ENCODE data around the gene SLC39A1.

SLC39A1 gene

DNA sequence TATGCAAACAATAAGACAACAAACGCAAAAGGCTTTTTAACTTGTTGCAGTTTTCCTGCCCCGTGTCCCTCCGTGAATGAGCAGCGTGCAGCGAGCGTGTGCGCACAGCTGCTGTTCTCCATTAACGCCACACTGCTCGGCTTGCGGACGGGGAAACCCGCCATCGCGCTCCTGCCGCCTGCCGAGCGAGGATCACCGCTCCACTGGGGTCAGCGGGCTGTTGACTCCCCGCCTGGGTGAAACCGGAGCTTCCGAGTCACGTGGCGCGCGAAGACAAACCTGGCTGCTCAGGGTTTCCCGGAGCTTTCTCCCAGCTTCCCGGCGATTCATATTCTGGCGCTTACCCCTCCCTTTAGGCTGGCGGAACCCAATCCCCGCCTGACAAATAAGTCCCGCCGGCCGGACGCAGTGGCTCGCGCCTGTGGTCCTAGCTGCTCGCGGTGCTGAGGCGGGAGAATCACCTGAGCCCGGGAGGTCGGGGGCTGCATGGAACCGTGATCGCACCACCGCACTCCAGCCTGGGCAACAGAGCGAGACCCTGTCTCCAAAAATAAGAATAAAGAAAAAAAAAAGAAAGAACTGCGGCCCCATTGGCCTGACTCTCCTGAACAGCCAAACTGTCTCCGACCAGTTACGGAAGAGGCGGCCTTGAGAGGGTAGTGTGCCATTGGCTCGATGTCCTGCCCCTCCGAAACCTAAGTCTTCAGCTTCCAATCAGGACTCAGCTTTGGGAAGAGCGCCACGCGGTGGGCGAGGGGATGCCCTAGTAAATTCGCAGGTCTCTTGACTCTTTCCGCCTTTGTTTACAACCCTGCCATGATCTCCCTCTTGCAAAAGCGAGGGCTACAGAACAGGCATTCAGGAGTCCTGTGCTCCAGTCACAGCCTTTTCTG, 4.0 kb upstream of the SLC39A1 start, which contains the start of gene CREB3L4:
Gene CREB3L4, plus strand, starts transcription at position 796 of the 893 bp plus-strand sequence. CDS start 624 bp downstream, outside the sequence.
- H3K9me3 ChIP-seq (ENCODE audit: control insufficient read depth, insufficient read depth, low read length), result no peaks in the 10 kb centered on the region
- H3K36me3 ChIP-seq (ENCODE audit: insufficient read depth, low read length), result no peaks in the 10 kb centered on the region
- peaks cover 8% of the 10 kb centered on the region; the same call in 1 of the 2 replicates for H3K4me1 ChIP-seq (ENCODE audit: insufficient read depth, low read length)

DNA sequence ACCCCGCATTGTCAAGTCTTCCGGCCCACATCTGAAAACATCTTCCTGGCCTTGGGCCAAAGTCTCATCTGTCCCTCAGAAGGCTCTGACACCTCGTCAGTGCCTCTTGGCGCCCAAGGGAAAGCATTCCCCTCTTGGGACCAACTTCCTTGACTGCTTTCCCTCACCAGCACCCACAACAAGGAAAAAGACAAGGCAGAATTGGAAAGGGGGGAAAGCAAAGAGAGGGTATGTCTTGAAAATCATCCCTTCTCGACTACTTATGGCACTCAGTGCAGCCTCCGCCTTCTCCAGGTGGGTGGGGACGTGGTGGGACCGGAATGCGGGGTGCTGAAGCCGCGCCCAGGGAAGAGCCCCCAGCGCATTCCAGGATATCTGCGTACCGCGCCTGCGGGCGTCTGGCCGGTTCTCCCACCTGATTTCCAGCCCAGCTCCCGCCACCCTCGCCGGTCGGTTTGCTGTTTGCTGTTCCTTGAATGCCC, 554 bp upstream of the SLC39A1 start:
- Histone ChIP-seq H3K36me3 (ENCODE audit: insufficient read depth, low read length) (peaks cover 11% of the 10 kb centered on the region; the same call in 1 of the 2 replicates), H3K9me3 (ENCODE audit: control insufficient read depth, insufficient read depth, low read length) (no peaks in the 10 kb centered on the region), H3K9ac (ENCODE audit: low read depth, low read length) (peak overlapping the region; percentile 81), H3K4me1 (ENCODE audit: insufficient read depth, low read length) (peaks cover 18% of the 10 kb centered on the region)

More for the DNA sequence above, 4.0 kb upstream of the SLC39A1 start, which contains the start of gene CREB3L4:
- H3K9ac ChIP-seq (ENCODE audit: low read depth, low read length), result peak within 1 kb of the TSS; percentile 71

DNA sequence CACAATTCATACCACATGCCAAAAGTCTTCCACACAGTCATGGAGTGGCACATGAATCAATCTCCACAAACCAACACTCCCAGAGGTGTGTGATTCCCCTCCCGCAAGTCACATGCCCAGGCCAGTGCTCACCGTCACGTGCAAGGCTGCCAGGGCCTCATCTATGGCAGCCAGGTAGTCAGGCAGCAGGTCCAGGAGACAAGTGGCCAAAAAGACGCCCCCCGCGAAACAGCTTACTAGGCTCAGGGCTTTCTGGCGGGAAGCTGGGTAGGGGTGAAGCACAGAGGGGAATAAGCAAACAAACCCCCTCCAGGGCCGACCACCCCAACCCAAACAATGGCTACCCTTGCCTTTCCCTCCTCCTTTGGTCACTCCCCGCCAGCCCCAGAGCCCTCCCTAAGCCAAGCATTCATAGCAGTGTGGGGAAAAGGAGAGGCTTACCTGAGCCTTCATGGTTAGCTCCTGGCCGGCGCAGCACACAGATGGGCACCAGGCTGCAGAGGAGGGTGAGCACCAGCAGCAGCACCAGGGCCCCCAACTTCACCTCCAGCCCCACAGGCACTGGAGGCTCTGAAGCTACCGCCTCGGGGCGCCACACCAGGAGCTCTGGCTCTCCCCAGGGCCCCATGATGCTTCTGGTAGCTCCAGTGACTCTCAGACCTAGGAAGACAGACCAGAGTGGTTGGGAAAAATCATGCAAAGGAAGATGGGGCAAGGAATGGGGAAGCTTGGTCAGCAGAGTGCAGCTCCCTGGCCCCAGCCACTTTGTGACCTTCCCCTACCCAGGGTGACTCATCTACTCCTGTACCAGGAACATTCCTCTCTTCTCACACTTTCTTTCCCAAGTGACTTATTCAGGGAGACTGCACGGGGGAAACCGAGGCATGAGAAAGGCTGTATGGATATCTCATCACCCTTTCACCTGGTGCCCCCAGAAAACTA, 978 bp downstream of the SLC39A1 start:
- Histone ChIP-seq H3K9ac (ENCODE audit: low read depth, low read length) (peak overlapping the region; percentile 93), H3K9me3 (ENCODE audit: control insufficient read depth, insufficient read depth, low read length) (no peaks in the 10 kb centered on the region), H3K4me1 (ENCODE audit: insufficient read depth, low read length) (peaks cover 15% of the 10 kb centered on the region), H3K36me3 (ENCODE audit: insufficient read depth, low read length) (peaks cover 11% of the 10 kb centered on the region; the same call in 1 of the 2 replicates)

DNA sequence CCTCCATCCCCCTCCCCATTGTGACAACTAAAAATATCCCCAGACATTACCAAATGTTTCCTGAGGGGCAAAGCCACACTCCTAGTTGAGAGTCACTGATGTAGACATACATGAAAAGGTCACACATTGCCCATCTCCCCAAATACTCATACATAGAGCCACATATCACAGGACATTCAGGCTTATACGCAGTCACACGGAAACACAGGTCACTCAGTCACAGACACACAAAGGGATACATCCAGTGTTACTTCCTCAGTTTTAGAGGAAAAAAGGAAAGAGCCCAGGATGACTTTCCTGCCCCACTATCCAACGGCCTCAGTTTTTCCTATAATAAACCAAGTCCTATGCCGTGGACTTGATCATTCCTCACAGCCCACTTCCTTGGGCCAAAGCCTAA, 1.9 kb downstream of the SLC39A1 start:
- Histone ChIP-seq H3K4me1 (ENCODE audit: insufficient read depth, low read length) (peaks cover 15% of the 10 kb centered on the region), H3K36me3 (ENCODE audit: insufficient read depth, low read length) (peaks cover 11% of the 10 kb centered on the region; the same call in 1 of the 2 replicates), H3K9me3 (ENCODE audit: control insufficient read depth, insufficient read depth, low read length) (no peaks in the 10 kb centered on the region), H3K9ac (ENCODE audit: low read depth, low read length) (peak overlapping the region; percentile 93)

DNA sequence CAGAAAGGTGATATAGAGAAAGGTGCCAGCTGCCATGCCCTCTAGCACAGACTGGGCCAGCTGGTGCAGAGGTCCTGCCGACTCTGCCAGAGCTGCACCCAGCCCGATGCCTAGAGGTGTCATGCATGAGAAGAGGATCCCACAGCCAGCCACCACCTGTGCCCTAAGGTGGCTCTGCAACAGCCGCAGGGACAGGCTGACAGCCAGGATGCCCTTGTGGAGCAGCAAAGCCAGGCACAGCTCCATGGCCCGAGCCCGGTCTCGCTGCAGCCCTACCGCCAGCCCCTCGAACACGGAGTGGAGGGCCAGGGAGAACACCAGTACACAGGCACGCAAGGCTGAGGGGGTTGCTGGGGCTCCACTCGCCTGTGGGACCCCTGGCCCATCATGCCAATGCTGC, 3.1 kb downstream of the SLC39A1 start:
- Histone ChIP-seq H3K9me3 (ENCODE audit: control insufficient read depth, insufficient read depth, low read length) (no peaks in the 10 kb centered on the region), H3K4me1 (ENCODE audit: insufficient read depth, low read length) (peaks cover 11% of the 10 kb centered on the region), H3K36me3 (ENCODE audit: insufficient read depth, low read length) (peaks cover 11% of the 10 kb centered on the region; the same call in 1 of the 2 replicates), H3K9ac (ENCODE audit: low read depth, low read length) (no peak overlapping the region)

DNA sequence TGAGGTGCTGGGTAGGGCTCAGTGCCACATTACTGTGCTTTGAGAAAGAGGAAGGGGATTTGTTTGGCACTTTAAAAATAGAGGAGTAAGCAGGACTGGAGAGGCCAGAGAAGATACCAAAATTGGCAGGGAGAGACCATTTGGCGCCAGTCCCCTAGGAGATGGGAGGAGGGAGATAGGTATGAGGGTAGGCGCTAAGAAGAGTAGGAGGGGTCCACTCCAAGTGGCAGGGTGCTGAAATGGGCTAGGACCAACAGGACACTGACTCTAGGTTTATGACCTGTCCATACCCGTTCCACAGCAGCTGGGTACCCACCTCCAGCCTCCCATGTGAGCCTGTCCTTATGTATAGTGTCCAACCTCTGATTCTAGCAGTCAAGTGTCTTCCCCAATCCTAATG, 3.9 kb downstream of the SLC39A1 start:
- H3K36me3 ChIP-seq (ENCODE audit: insufficient read depth, low read length), result peaks cover 11% of the 10 kb centered on the region; the same call in 1 of the 2 replicates
- H3K9ac ChIP-seq (ENCODE audit: low read depth, low read length), result no peak overlapping the region
- H3K4me1 ChIP-seq (ENCODE audit: insufficient read depth, low read length), result peaks cover 11% of the 10 kb centered on the region
- no peaks in the 10 kb centered on the region for H3K9me3 ChIP-seq (ENCODE audit: control insufficient read depth, insufficient read depth, low read length)

DNA sequence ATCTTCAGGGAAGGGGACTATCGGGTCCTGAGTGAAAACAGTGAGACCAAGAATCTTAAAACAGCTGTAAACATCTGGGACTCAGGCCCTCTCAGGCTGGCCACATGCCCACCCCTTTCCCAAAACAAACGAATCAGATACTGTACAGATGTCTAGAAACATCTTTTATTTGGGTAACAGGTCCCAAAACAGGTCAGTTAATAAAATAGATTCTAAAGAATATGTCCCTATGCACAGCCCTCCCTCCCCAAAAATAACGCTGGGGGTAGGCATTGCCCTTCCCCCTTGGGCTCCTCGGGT, 4.4 kb downstream of the SLC39A1 start:
- Histone ChIP-seq H3K4me1 (ENCODE audit: insufficient read depth, low read length) (peaks cover 11% of the 10 kb centered on the region), H3K36me3 (ENCODE audit: insufficient read depth, low read length) (peaks cover 11% of the 10 kb centered on the region; the same call in 1 of the 2 replicates), H3K9ac (ENCODE audit: low read depth, low read length) (peak overlapping the region; percentile 1; the same call in 1 of the 2 replicates)

DNA sequence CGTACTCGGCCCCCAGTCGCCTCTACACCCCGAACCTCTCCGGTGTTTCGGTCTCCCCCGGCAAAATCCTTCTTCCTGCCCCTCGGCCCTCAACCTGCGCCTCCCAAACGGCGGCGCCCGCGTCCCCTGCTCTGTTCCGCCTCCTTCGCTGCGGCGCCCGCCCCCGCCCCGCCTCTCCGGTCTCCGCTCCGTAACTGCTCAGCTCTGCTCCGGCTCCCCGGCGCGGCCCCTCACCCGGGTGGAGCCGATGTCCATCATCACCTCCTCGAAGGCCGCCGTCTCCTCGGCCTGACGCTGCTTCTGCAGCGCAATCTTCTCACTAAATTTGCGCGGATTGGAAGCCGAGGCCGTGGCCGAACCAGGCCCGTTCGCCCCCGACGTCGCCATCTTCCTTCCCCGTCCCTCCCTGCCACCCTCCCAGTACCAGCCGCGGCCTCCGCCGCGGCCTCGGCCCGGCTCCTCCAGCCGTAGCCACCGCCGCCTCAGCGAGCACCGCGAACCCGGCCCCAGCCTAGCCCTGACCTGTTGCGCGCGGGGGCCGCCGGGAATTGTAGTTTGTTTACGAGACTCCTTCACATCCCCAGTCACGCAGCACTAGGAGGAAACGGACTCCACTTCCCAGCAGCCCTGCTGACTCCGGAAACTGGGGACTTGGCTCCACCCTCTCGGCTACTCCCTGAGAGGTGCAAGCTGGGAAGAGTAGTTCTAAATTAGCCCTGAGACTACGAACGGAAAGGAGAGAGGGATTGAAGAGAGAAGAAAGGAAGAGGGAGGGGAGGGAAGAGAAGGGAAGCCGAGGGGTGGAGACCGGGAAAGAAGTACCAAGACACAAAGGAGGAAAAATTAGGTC, 5.0 kb downstream of the SLC39A1 start, which contains the start of gene CRTC2:
Gene CRTC2, minus strand, starts transcription at position 502 of the 850 bp plus-strand sequence. Its CDS starts 115 bp downstream, at position 387.
- H3K9me3 ChIP-seq (ENCODE audit: control insufficient read depth, insufficient read depth, low read length), result no peaks in the 10 kb centered on the region
- H3K36me3 ChIP-seq (ENCODE audit: insufficient read depth, low read length), result peaks cover 11% of the 10 kb centered on the region; the same call in 1 of the 2 replicates
- peak within 1 kb of the TSS; percentile 94 for H3K9ac ChIP-seq (ENCODE audit: low read depth, low read length)
- peaks cover 11% of the 10 kb centered on the region for H3K4me1 ChIP-seq (ENCODE audit: insufficient read depth, low read length)

More for the DNA sequence above, 4.4 kb downstream of the SLC39A1 start:
- no peaks in the 10 kb centered on the region for H3K9me3 ChIP-seq (ENCODE audit: control insufficient read depth, insufficient read depth, low read length)

DNA sequence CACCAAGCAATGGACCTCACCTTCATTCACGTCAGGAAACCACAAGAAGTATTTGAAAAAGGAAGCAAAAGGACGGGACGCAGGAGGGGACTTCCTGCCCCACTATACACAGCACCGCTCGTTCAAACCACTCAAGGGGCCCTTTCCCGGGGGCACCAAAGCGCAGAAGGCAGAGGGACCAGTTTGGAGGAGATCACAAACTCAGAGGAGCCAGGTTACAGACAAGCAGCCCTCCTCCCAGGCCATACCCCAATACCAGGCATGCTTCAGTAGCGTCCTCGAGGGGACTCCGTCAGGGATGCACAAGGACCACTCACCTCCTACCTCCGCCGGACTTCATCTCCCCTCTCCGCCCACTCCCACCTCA, 5.6 kb downstream of the SLC39A1 start:
- Histone ChIP-seq H3K9me3 (ENCODE audit: control insufficient read depth, insufficient read depth, low read length) (no peaks in the 10 kb centered on the region), H3K4me1 (ENCODE audit: insufficient read depth, low read length) (peaks cover 11% of the 10 kb centered on the region), H3K9ac (ENCODE audit: low read depth, low read length) (peak overlapping the region; percentile 94), H3K36me3 (ENCODE audit: insufficient read depth, low read length) (peaks cover 11% of the 10 kb centered on the region; the same call in 1 of the 2 replicates)

DNA sequence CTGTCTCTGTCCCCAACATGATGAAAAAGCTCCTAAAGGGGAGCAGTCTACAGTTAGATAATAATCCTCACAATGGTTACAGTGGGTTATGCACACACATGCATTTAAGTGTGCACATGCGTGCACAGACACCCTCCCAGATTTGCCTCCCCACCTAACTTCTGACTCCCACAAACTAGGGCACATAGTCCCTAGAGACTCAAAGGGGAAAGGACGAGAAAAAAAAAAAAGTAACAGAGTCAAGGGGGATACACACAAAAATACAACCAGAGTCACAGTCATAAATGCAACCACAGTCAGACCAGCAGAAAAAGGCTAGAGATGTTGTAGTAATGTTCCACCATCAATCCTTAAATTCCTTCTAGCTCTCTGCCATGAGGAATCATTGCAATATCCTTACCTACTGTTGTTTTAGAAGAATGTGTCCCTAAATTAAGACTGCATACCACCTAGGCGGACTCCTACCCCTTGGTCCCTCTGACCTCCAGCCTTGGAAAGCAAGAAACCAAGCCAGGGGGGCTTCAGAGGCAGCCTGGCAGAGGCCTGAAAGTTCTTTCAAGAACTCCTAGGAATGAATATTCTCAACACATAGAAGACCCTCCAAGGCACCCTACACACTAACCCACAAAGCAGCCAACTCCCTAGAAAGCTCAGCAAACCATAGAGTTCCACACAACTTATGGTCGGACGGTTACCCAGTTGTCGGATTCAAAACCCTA, 6.2 kb downstream of the SLC39A1 start:
- Histone ChIP-seq H3K4me1 (ENCODE audit: insufficient read depth, low read length) (peaks cover 11% of the 10 kb centered on the region), H3K9ac (ENCODE audit: low read depth, low read length) (peak overlapping the region; percentile 94), H3K9me3 (ENCODE audit: control insufficient read depth, insufficient read depth, low read length) (no peaks in the 10 kb centered on the region), H3K36me3 (ENCODE audit: insufficient read depth, low read length) (peaks cover 11% of the 10 kb centered on the region)

DNA sequence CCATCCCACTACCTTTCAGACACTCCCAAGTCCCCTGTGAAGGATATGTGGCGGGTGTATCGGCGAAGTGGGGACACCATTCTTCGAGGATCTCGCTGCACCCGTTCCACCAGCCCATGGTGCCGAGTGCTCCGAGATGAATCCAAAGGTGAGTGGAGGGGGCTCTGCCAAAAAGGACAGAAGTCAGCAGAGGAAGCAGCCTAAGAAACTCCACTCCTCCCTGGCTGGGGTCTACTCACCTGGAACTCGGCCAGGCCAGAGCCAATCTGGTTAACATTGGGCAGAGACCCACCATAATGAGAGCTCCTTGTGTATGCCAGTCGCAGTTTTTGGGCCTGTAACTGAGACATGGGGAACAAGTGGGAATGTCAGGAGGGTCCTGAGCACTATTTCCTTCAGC, 8.5 kb downstream of the SLC39A1 start:
- 0 out of 2 replicates have a peak, but pooled peaks cover 3% of the 10 kb centered on the region for H3K4me1 ChIP-seq (ENCODE audit: insufficient read depth, low read length)
- H3K9ac ChIP-seq (ENCODE audit: low read depth, low read length), result no peak overlapping the region
- H3K36me3 ChIP-seq (ENCODE audit: insufficient read depth, low read length), result peaks cover 6% of the 10 kb centered on the region
- no peaks in the 10 kb centered on the region for H3K9me3 ChIP-seq (ENCODE audit: control insufficient read depth, insufficient read depth, low read length)

DNA sequence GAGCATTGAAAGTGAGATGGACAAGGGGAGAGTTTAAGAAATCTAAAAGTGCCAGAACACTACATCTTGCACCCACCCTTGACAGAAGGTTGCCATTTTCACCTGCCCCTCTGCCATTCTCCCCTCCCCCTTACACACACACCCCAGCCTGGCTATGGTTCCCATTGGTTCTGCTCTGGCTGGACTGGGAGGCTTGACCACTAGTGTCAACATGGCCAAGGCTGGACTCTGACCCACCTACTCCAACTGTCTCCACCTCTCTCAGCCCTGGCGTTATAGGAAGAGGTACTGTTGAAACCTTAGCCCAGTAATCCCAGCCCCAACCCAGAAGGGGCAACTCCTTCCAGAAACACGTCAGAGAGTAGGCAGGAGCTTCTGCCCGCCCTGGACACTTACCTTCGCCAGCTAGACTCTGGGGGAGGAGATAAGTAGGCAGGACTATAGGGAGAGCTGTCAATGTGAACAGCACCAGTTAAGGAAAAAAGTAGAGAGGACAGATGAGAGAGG, 9.4 kb downstream of the SLC39A1 start:
- Histone ChIP-seq H3K36me3 (ENCODE audit: insufficient read depth, low read length) (peaks cover 6% of the 10 kb centered on the region), H3K9ac (ENCODE audit: low read depth, low read length) (no peak overlapping the region)

DNA sequence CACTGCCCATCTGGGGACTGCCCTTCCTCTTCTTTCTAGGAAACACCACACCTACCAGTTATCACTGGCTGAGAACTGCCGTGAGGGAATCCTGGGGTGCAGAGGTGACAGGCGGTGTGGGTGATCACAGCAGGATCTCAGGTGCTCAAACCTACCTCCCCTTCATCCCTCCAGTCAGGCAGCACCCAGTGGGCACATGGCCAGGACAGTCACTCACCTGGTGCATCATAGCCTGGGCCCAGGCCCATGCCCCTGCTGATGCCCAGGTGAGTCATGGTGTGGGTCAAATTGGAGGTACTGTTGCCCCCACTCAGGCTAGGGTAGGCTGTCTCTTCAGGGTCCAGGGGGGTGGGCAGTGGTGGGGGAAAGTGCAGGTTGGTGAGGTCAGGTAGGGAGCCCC, 11.5 kb downstream of the SLC39A1 start:
- Histone ChIP-seq H3K4me1 (ENCODE audit: insufficient read depth, low read length) (no peaks in the 10 kb centered on the region), H3K9me3 (ENCODE audit: control insufficient read depth, insufficient read depth, low read length) (no peaks in the 10 kb centered on the region), H3K9ac (ENCODE audit: low read depth, low read length) (no peak overlapping the region), H3K36me3 (ENCODE audit: insufficient read depth, low read length) (peaks cover 8% of the 10 kb centered on the region)

More for the DNA sequence above, 9.4 kb downstream of the SLC39A1 start:
- H3K4me1 ChIP-seq (ENCODE audit: insufficient read depth, low read length), result 0 out of 2 replicates have a peak, but pooled peaks cover 2% of the 10 kb centered on the region
- H3K9me3 ChIP-seq (ENCODE audit: control insufficient read depth, insufficient read depth, low read length), result no peaks in the 10 kb centered on the region
